MM.1S (cell line): Measurements from ENCODE around the gene PPP1R12B.
"Not testable (repeated sequence)": the region's sequence is repeated elsewhere in the genome, so short reads cannot be mapped to it uniquely, and the experiment has no call there.

ENCODE experiments used
- DNase-seq: peaks from one replicate; pipeline ENCODE4 v3.0.0-alpha.2; 2015
- H2AFZ ChIP-seq: fragments of 300-600 bp; sonication (generic); 2 replicates; pipeline ENCODE4 v1.6.0; 2016; ENCODE audit warnings: antibody characterized with exemption, low read length
- H3F3A ChIP-seq: fragments of 300-600 bp; sonication (generic); 2 replicates; pipeline ENCODE4 v1.6.1; 2016; ENCODE audit warnings: mild to moderate bottlenecking, antibody characterized with exemption, low read length, moderate library complexity, mixed read lengths; ENCODE audit not compliant: insufficient read depth
- H3K27ac ChIP-seq: fragments of 300-600 bp; sonication (generic); 2 replicates; pipeline ENCODE4 v1.5.1; 2016; ENCODE audit warnings: mild to moderate bottlenecking, low read length
- H3K27me3 ChIP-seq: fragments of 300-600 bp; sonication (generic); replicated peaks from 2 replicates; pipeline ENCODE4 v1.6.0; 2016; ENCODE audit warnings: low read length; ENCODE audit not compliant: insufficient read depth
- H3K36me3 ChIP-seq: fragments of 300-600 bp; sonication (generic); replicated peaks from 2 replicates; pipeline ENCODE4 v1.6.1; 2016; ENCODE audit warnings: mild to moderate bottlenecking, low read length, mixed read lengths; ENCODE audit not compliant: insufficient read depth
- H3K4me1 ChIP-seq: fragments of 300-600 bp; sonication (generic); 2 replicates; pipeline ENCODE4 v1.6.1; 2016; ENCODE audit warnings: low read length, mixed read lengths
- H3K4me2 ChIP-seq: fragments of 300-600 bp; sonication (generic); 2 replicates; pipeline ENCODE4 v1.6.0; 2016; ENCODE audit warnings: low read depth, low read length
- H3K4me3 ChIP-seq: fragments of 300-600 bp; sonication (generic); 2 replicates; pipeline ENCODE4 v1.5.1; 2016; ENCODE audit warnings: low read length, mixed read lengths
- H3K79me2 ChIP-seq: fragments of 300-600 bp; sonication (generic); 2 replicates; pipeline ENCODE4 v1.6.1; 2016; ENCODE audit warnings: mixed run types, low read length, mixed read lengths
- H3K9ac ChIP-seq: fragments of 300-600 bp; sonication (generic); 2 replicates; pipeline ENCODE4 v1.6.1; 2016; ENCODE audit warnings: low read length, mixed read lengths
- H3K9me2 ChIP-seq: fragments of 300-600 bp; sonication (generic); replicated peaks from 2 replicates; pipeline ENCODE4 v1.6.1; 2016; ENCODE audit warnings: mild to moderate bottlenecking, low read length, mixed read lengths; ENCODE audit not compliant: insufficient read depth
- H3K9me3 ChIP-seq: fragments of 300-600 bp; sonication (generic); replicated peaks from 2 replicates; pipeline ENCODE4 v1.6.1; 2016; ENCODE audit warnings: mild to moderate bottlenecking, low read length, mixed read lengths; ENCODE audit not compliant: insufficient read depth
- H4K20me1 ChIP-seq: fragments of 300-600 bp; sonication (generic); 2 replicates; pipeline ENCODE4 v1.6.1; 2016; ENCODE audit warnings: mild to moderate bottlenecking, low read length, moderate library complexity, mixed read lengths; ENCODE audit not compliant: insufficient read depth
- EZH2 ChIP-seq: fragments of 300-600 bp; sonication (generic); optimal IDR thresholded peaks from 2 replicates; pipeline ENCODE3; 2017; ENCODE audit warnings: low read depth, mild to moderate bottlenecking, antibody characterized with exemption, low read length, mixed read lengths
- EZH2phosphoT487 ChIP-seq: fragments of 300-600 bp; sonication (generic); IDR thresholded peaks from 2 replicates; pipeline ENCODE4 v1.6.1; 2018; ENCODE audit warnings: antibody characterized with exemption, low read length
- TF ChIP-seq, protein P1 (sequence below): fragments of 300-600 bp; sonication (generic); IDR thresholded peaks from 2 replicates; pipeline ENCODE4 v1.5.1; 2016; ENCODE audit warnings: antibody characterized with exemption, low read length, mixed read lengths

PPP1R12B gene

DNA sequence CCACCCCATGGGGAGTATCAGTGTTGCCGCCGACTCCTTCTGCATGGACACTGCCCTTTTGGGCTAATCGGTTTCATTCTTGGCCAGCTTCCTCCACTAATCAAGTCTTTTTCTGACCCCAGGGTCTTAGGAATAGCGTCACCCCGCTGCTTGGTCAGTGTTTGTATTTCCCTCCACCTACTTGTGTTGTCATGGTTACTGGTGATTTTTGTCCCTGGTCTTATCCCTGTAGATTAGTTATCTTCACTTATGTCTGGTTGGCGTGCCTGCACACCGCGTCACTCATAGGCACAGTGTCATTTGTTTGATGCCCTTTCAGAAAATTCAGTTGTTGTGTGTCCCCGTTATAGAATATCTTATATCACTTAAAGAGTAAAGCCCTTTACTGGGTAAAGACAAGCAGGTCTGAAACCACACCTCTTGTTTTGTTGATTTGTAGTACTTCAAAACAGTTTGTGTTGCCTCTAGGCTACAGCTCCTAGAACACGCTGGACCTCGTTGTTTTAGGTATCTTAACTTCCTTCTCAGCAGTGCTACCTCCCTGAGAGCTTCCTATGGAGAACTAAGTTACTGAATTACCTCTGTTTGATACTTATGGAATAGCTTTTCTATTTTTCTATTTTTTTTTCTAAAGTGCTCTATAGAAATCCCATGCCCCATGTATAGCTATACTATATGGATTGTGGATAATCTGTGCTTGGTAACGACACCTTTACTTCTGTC, 868 bp downstream of the PPP1R12B start:
- Histone ChIP-seq H3K27me3 (no peaks in the 10 kb centered on the region), H3K79me2 (peaks cover 57% of the 10 kb centered on the region), H4K20me1 (no peaks in the 10 kb centered on the region), H2AFZ (peak overlapping the region; percentile 78), H3K4me3 (peak overlapping the region; percentile 88), H3K9me2 (no peaks in the 10 kb centered on the region), H3K9ac (peak overlapping the region; percentile 89), H3K9me3 (no peaks in the 10 kb centered on the region), H3K36me3 (no peaks in the 10 kb centered on the region), H3K4me2 (peak overlapping the region; percentile 79), H3K27ac (peak overlapping the region; percentile 79), H3F3A (no peaks in the 10 kb centered on the region), H3K4me1 (peaks cover 16% of the 10 kb centered on the region)
- TF ChIP-seq EZH2 (no peak), EZH2phosphoT487 (no peak)
- TF ChIP-seq, protein P1, sequence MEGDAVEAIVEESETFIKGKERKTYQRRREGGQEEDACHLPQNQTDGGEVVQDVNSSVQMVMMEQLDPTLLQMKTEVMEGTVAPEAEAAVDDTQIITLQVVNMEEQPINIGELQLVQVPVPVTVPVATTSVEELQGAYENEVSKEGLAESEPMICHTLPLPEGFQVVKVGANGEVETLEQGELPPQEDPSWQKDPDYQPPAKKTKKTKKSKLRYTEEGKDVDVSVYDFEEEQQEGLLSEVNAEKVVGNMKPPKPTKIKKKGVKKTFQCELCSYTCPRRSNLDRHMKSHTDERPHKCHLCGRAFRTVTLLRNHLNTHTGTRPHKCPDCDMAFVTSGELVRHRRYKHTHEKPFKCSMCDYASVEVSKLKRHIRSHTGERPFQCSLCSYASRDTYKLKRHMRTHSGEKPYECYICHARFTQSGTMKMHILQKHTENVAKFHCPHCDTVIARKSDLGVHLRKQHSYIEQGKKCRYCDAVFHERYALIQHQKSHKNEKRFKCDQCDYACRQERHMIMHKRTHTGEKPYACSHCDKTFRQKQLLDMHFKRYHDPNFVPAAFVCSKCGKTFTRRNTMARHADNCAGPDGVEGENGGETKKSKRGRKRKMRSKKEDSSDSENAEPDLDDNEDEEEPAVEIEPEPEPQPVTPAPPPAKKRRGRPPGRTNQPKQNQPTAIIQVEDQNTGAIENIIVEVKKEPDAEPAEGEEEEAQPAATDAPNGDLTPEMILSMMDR: no peak
- DNase-seq: peak; percentile 52

DNA sequence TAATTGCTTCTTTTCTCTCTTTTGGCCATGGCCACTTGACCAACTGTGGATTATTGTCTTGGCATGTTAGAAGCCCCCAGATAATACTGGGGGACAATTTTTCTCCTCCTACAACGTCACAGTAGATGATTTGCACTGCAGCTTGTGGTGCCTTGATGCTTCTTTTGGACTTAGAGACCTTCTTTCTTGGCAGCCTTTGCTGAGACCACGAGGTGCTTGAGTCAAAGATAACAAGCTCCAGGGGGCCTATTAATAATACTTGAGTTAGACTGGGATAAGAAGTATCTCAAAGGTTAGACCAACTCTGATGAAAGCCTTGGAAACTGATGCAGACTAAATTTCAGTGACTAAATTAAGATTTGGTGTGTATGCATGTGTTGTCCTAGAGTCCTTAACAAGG, 3.2 kb downstream of the PPP1R12B start:
- H4K20me1 ChIP-seq: no peaks in the 10 kb centered on the region
- H3K27me3 ChIP-seq: no peaks in the 10 kb centered on the region
- no peaks in the 10 kb centered on the region for H3F3A ChIP-seq
- no peak overlapping the region for H3K27ac ChIP-seq
- no peak for TF ChIP-seq EZH2
- H3K79me2 ChIP-seq: peaks cover 79% of the 10 kb centered on the region
- no peak overlapping the region for H2AFZ ChIP-seq
- H3K9me2 ChIP-seq: no peaks in the 10 kb centered on the region
- peaks cover 16% of the 10 kb centered on the region for H3K4me1 ChIP-seq
- no peaks in the 10 kb centered on the region for H3K36me3 ChIP-seq
- H3K9me3 ChIP-seq: no peaks in the 10 kb centered on the region
- no peak for DNase-seq
- no peak overlapping the region for H3K9ac ChIP-seq
- no peak overlapping the region for H3K4me3 ChIP-seq
- H3K4me2 ChIP-seq: no peak overlapping the region

DNA sequence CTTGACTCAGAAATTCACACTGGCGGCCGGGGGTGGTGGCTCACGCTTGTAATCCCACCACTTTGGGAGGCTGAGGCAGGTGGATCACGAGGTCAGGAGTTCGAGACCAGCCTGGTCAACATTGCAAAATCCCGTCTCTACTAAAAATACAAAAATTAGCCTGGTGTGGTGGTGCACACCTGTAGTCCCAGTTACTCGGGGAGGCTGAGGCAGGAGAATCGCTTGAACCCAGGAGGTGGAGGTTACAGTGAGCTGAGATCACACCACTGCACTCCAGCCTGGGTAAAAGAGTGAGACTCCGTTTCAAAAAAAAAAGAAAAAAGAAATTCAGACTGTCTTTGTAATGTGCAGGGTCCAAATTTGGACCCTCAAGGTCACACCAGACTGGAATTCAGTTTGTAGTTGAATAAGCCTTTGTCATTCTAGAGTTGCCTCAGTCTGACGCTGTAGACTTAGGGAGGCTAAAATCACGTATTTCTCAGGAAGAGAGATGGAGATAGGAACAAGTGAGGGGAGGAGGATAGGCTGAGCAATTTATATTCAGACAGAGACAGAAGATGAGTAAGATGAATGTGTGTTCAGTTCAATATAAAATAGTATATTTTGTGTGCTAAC, 4.2 kb downstream of the PPP1R12B start:
- H3K4me1 ChIP-seq: peaks cover 16% of the 10 kb centered on the region
- DNase-seq, H3K9ac ChIP-seq, H3K27me3 ChIP-seq, H3F3A ChIP-seq, H3K9me3 ChIP-seq, H3K4me2 ChIP-seq, H3K9me2 ChIP-seq, H3K36me3 ChIP-seq, H3K27ac ChIP-seq, H3K4me3 ChIP-seq, H2AFZ ChIP-seq, H4K20me1 ChIP-seq: not testable (repeated sequence)
- H3K79me2 ChIP-seq: peaks cover 88% of the 10 kb centered on the region

DNA sequence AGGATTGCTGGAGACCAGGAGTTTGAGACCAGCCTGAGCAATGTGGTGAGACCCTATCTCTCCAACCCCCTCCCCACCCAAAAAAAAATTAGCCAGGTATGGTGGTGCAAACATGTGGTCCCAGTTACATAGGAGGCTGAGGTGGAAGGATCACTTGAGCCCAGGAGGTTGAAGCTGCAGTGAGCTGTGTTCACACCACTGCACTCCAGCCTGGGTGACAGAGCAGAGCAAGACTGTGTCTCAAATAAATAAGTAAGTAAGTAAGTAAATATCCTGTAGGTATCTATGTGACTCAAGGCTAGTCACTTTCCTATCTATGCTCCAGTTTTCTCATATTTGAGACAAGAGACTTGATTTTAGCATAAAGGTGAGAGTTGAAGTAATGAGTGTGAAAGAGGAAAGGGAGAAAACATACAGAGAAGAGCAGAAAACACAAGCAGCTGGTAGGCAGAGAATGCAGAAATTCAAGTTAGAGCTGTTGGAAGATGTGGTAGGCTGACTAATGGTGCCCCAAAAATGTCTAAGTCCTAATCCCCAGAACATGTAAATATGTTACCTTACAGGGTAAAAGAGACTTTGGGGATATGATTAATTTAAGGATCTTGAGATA, 7.5 kb downstream of the PPP1R12B start:
- H3K4me2 ChIP-seq: no peak overlapping the region
- H3K9ac ChIP-seq: no peak overlapping the region
- TF ChIP-seq, protein P1: no peak
- TF ChIP-seq EZH2phosphoT487 (no peak), EZH2 (no peak)
- peaks cover 95% of the 10 kb centered on the region for H3K79me2 ChIP-seq
- no peak overlapping the region for H3K4me3 ChIP-seq
- no peaks in the 10 kb centered on the region for H4K20me1 ChIP-seq
- H3K36me3 ChIP-seq: no peaks in the 10 kb centered on the region
- H3K27ac ChIP-seq: no peak overlapping the region
- no peak overlapping the region for H2AFZ ChIP-seq
- H3F3A ChIP-seq: no peaks in the 10 kb centered on the region
- H3K9me2 ChIP-seq: no peaks in the 10 kb centered on the region
- DNase-seq: no peak
- H3K27me3 ChIP-seq: no peaks in the 10 kb centered on the region
- no peaks in the 10 kb centered on the region for H3K4me1 ChIP-seq
- no peaks in the 10 kb centered on the region for H3K9me3 ChIP-seq
